ENCODE measurements around the gene ADGRV1.

The ADGRV1 gene

GRCh38 chr5:91155274-91155673 lies 596.7 kb downstream of the ADGRV1 start:
- no peak for TF ChIP-seq CTCF (IDR thresholded peaks at IDR 0.05; ENCODE audit: unreplicated experiment in 3 of 3)
- Mint-ChIP-seq H3K36me3 (ENCODE audit: low read depth) (peaks cover 4% of the 10 kb centered on the region), H3K27me3 (ENCODE audit: low read depth) (no peaks in the 10 kb centered on the region), H3K4me1 (peaks cover 22% of the 10 kb centered on the region), H3K4me3 (no peak overlapping the region), H3K27ac (no peak overlapping the region), H3K9me3 (no peaks in the 10 kb centered on the region)

GRCh38 chr5:91156242-91156641 lies 597.6 kb downstream of the ADGRV1 start:
- TF ChIP-seq CTCF (IDR thresholded peaks at IDR 0.05; ENCODE audit: unreplicated experiment in 3 of 3), result no peak
- no peak overlapping the region for H3K4me3 Mint-ChIP-seq
- H3K27ac Mint-ChIP-seq, result peak overlapping the region in 2 of 3 experiments; percentile 11 to 71
- no peaks in the 10 kb centered on the region for H3K36me3 Mint-ChIP-seq (ENCODE audit: low read depth)
- peaks cover 15% of the 10 kb centered on the region for H3K4me1 Mint-ChIP-seq
- H3K9me3 Mint-ChIP-seq, result no peaks in the 10 kb centered on the region
- H3K27me3 Mint-ChIP-seq (ENCODE audit: low read depth), result no peaks in the 10 kb centered on the region

GRCh38 chr5:91158011-91158410 lies 599.4 kb downstream of the ADGRV1 start:
- H3K36me3 Mint-ChIP-seq (ENCODE audit: low read depth), result no peaks in the 10 kb centered on the region
- H3K4me3 Mint-ChIP-seq, result no peak overlapping the region
- peaks cover 11% of the 10 kb centered on the region for H3K4me1 Mint-ChIP-seq
- no peaks in the 10 kb centered on the region for H3K27me3 Mint-ChIP-seq (ENCODE audit: low read depth)
- no peak overlapping the region for H3K27ac Mint-ChIP-seq
- no peaks in the 10 kb centered on the region for H3K9me3 Mint-ChIP-seq
- no peak for TF ChIP-seq CTCF (IDR thresholded peaks at IDR 0.05; ENCODE audit: unreplicated experiment in 3 of 3)

GRCh38 chr5:91159647-91160046 lies 601.0 kb downstream of the ADGRV1 start:
- H3K4me3 Mint-ChIP-seq, result no peak overlapping the region
- no peak for TF ChIP-seq CTCF (IDR thresholded peaks at IDR 0.05; ENCODE audit: unreplicated experiment in 3 of 3)
- H3K9me3 Mint-ChIP-seq, result no peaks in the 10 kb centered on the region
- no peaks in the 10 kb centered on the region for H3K27me3 Mint-ChIP-seq (ENCODE audit: low read depth)
- peaks cover 11% of the 10 kb centered on the region for H3K4me1 Mint-ChIP-seq
- H3K27ac Mint-ChIP-seq, result no peak overlapping the region
- H3K36me3 Mint-ChIP-seq (ENCODE audit: low read depth), result no peaks in the 10 kb centered on the region

- no peak overlapping the region for H3K27ac Mint-ChIP-seq
- TF ChIP-seq CTCF (IDR thresholded peaks at IDR 0.05; ENCODE audit: unreplicated experiment in 3 of 3), result no peak
- H3K4me3 Mint-ChIP-seq, result no peak overlapping the region
- peaks cover 5% of the 10 kb centered on the region for H3K4me1 Mint-ChIP-seq
- no peaks in the 10 kb centered on the region for H3K9me3 Mint-ChIP-seq
- no peaks in the 10 kb centered on the region for H3K36me3 Mint-ChIP-seq (ENCODE audit: low read depth)
- H3K27me3 Mint-ChIP-seq (ENCODE audit: low read depth), result no peaks in the 10 kb centered on the region
Measured at GRCh38 chr5:91160714-91161285, 602.2 kb downstream of the ADGRV1 start.
